HFF-Myc (cell line): ENCODE data around the gene BLOC1S6.

Experiments
- DNase-seq: peaks from one replicate; pipeline ENCODE4 v3.0.0-alpha.2; 2011; ENCODE audit warnings: low read depth; ENCODE audit errors: extremely low read depth
- H3K4me3 ChIP-seq: replicated peaks from 2 replicates; pipeline ENCODE4 v1.5.1; 2011; ENCODE audit warnings: low read depth, mild to moderate bottlenecking, control low read depth, low read length
- TF ChIP-seq, protein P1 (sequence below): IDR thresholded peaks from 2 replicates; pipeline ENCODE4 v1.5.1; 2012; ENCODE audit warnings: mild to moderate bottlenecking, low read depth, low read length, control low read depth; ENCODE audit errors: missing control alignments

Gene BLOC1S6

DNA sequence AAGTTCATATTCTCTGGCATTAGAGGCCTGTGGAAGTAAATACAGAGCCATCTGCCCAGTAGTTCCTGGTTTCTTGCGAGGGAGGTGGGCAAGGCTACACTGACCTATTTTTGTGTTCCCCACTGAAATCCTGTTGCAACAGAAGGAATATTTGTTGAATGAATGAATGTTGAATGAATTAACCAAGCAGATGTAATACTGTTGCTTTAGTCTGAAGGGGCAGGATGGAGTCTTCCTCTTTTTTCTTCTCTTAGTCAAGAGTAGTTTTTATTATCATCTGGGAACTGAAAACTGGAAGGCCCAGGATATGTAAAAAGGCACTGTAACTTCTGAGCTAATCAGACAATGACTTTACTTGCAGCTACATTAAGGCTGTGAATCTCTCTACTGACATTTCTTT is 17.1 kb downstream of the BLOC1S6 start:
- no peak for DNase-seq
- no peak overlapping the region for H3K4me3 ChIP-seq
- TF ChIP-seq, protein P1, sequence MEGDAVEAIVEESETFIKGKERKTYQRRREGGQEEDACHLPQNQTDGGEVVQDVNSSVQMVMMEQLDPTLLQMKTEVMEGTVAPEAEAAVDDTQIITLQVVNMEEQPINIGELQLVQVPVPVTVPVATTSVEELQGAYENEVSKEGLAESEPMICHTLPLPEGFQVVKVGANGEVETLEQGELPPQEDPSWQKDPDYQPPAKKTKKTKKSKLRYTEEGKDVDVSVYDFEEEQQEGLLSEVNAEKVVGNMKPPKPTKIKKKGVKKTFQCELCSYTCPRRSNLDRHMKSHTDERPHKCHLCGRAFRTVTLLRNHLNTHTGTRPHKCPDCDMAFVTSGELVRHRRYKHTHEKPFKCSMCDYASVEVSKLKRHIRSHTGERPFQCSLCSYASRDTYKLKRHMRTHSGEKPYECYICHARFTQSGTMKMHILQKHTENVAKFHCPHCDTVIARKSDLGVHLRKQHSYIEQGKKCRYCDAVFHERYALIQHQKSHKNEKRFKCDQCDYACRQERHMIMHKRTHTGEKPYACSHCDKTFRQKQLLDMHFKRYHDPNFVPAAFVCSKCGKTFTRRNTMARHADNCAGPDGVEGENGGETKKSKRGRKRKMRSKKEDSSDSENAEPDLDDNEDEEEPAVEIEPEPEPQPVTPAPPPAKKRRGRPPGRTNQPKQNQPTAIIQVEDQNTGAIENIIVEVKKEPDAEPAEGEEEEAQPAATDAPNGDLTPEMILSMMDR: no peak

DNA sequence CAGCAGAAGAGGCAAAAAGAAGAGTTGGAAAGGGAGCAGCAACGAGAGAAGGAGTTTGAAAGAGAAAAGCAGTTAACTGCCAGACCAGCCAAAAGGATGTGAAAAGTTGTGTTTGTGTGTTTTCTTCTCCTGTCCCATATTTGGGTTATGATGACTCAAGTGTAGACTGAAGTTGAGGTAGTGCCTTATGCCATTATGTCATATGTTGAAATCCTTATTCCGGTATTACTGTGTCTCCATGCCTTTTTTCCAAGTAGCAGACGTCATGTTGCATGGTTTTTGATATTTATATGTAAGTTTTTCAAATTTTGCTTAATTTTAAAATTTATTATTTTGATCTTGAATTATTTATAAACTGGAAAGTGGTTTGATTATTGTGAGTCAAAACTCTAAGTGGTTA is 19.2 kb downstream of the BLOC1S6 start:
- no peak overlapping the region for H3K4me3 ChIP-seq
- TF ChIP-seq, protein P1: no peak
- DNase-seq: no peak

DNA sequence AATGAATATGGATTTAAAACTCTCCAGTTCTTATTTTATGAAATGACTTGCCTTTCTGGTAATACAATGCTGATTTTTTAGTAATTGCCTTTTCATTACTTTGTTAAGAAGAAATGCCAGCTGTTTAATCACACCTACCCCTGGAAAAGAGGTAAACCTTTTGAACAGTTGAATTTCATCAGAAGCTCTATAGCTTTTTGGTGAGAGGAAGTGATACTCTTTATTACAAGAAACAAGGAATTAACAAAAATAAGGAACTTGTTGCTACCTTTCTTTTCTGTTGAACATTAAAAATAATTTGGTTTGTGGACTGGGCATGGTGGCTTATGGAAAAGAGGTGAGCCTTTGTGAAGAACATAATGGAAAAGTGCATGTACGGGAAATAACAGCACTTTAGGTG is 19.7 kb downstream of the BLOC1S6 start:
- no peak for DNase-seq
- no peak overlapping the region for H3K4me3 ChIP-seq
- TF ChIP-seq, protein P1: no peak

DNA sequence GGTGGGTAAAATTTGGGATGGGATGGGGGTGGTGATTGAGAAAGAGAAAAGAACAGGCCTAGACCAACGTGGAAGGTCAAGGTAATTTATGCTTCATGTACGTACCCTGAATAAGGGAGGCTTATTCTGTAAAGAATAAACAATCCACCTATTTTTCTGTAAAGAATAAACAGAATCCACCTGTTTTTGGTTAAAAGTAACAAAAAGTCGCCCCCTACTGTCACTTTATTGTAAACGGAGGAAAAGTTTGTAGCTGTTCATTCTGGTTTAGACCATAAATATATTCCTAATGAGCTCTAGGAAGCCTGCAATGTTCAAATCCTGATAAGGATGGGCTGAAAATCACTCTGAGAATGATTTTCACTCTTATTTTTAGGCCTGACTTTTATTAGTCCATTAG is 24.1 kb downstream of the BLOC1S6 start:
- TF ChIP-seq, protein P1: peak; percentile 32
- DNase-seq: no peak
- H3K4me3 ChIP-seq: no peak overlapping the region

DNA sequence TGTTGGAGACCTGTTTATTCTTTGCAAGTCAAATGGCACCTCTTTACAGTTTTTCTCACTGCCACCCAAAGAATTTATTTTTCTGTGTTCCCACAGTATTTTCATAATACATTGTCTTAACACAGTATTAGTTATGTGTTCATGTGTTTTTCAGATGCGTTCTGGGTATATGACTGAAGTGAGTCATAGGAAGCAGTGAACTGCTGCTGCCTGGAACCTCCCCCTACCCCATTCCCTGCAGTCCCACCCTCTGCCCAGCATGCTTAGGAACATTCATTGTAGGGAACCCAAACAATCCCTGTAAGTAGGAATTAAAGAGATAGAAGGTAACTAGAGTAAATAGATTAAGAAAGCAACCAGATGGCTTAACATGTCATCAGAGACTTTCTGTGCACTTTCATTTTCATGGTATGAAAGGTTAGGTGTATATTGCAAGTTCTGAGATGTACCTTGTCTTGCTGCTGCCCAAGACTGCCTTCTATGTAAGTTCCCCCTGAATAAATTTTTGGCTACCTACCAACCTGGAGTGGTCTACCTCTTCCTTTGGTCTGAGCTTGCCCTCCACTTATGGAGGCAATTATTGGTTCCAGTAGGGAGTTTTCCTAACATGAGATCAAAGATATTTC is 25.7 kb downstream of the BLOC1S6 start:
- no peak overlapping the region for H3K4me3 ChIP-seq
- TF ChIP-seq, protein P1: no peak
- DNase-seq: no peak

DNA sequence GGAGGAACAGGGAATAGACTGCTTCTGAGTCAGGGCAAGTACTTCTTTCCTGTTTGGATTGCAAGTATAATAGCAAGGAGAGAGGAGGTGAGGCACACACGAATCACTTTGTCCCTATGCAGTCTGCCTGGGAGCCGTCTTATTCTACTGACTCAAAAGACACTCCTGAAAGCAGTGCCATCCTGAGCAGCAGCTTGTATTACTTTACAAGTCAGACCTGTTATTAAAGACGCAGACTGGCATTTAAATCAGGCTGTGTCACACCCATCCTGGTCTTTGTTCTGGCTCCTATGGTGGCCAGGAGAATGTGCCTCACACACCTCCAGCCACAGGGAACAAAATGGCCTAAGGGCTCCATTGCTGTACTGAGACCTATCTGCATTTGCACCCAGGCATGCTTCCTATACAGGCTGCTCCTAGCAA is 29.7 kb downstream of the BLOC1S6 start:
- H3K4me3 ChIP-seq: no peak overlapping the region
- TF ChIP-seq, protein P1: no peak
- DNase-seq: no peak

DNA sequence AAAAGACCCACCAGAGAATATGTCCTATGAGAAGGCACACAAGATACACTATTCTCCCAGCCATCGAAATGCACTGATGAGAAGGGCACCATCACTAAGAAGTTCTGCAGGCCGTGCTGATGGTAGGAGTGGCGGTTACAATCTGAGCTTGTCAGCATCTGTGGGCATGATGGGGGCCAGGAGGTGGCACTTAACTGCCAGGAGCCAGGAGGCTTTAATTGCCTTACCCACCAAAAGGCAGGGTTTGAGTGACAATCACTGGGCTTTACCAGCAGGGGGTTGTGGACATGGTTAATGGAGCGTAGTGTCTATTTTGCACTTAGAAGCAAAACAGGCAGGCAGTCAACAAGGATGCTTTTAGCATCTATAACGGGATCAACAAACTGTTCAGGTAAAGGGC is 31.6 kb downstream of the BLOC1S6 start:
- H3K4me3 ChIP-seq: no peak overlapping the region
- TF ChIP-seq, protein P1: no peak

More for the DNA sequence above, 31.6 kb downstream of the BLOC1S6 start:
- DNase-seq: no peak
